GM19351 (cell line): ENCODE data around the gene SRCAP.
"Not testable (repeated sequence)": the region's sequence is repeated elsewhere in the genome, so short reads cannot be mapped to it uniquely, and the experiment has no call there.

ENCODE experiments used
- ATAC-seq: cut with Tn5 transposase; IDR thresholded peaks from one replicate; pipeline ENCODE4 v1.9.1; 2021; ENCODE audit warnings: mild to moderate bottlenecking, moderate library complexity; ENCODE audit not compliant: unreplicated experiment

The SRCAP gene

GRCh38 chr16:30663820-30664219 is 35.2 kb upstream of the SRCAP start:
- ATAC-seq, result no peak

- ATAC-seq, result no peak
Observed at GRCh38 chr16:30664616-30665109, 34.3 kb upstream of the SRCAP start.

GRCh38 chr16:30665155-30665829 is 33.7 kb upstream of the SRCAP start:
- ATAC-seq, result no peak

GRCh38 chr16:30665830-30666190 is 33.2 kb upstream of the SRCAP start:
- ATAC-seq, result no peak

GRCh38 chr16:30666681-30667080 is 32.3 kb upstream of the SRCAP start:
- no peak for ATAC-seq

- ATAC-seq, result no peak
Observed at GRCh38 chr16:30667361-30667905, 31.5 kb upstream of the SRCAP start.

GRCh38 chr16:30668393-30668792 is 30.6 kb upstream of the SRCAP start:
- ATAC-seq, result no peak

- ATAC-seq, result no peak
Observed at GRCh38 chr16:30669026-30669902, 29.7 kb upstream of the SRCAP start.

- no peak for ATAC-seq
Observed at GRCh38 chr16:30669903-30670824, 28.8 kb upstream of the SRCAP start.

- no peak for ATAC-seq
Observed at GRCh38 chr16:30675143-30675542, 23.8 kb upstream of the SRCAP start.

GRCh38 chr16:30677931-30678585 is 20.9 kb upstream of the SRCAP start:
- ATAC-seq, result no peak

- ATAC-seq, result no peak
Observed at GRCh38 chr16:30678586-30678970, 20.4 kb upstream of the SRCAP start.

- ATAC-seq, result no peak
Observed at GRCh38 chr16:30680326-30680725, 18.6 kb upstream of the SRCAP start.

- ATAC-seq, result no peak
Observed at GRCh38 chr16:30688701-30689100, 10.3 kb upstream of the SRCAP start.

GRCh38 chr16:30691907-30692306 is 7.1 kb upstream of the SRCAP start:
- no peak for ATAC-seq

GRCh38 chr16:30692396-30693064 is 6.4 kb upstream of the SRCAP start:
- no peak for ATAC-seq

- no peak for ATAC-seq
Observed at GRCh38 chr16:30694926-30695693, 3.9 kb upstream of the SRCAP start.

GRCh38 chr16:30696646-30697045 is 2.3 kb upstream of the SRCAP start:
- ATAC-seq, result not testable (repeated sequence)
